BJ (cell line): Measurements from ENCODE around the gene ADAMTS14. TPM values are rescaled to one million over a fixed set of nuclear protein-coding genes. Genes with fewer than 3 reads are reported as not detected.
A peak's percentile ranks its signal among the peaks of the same experiment; 100 is the strongest.

ENCODE experiments used
- CTCF ChIA-PET: fragments of 350-600 bp; formaldehyde crosslinking; extraction: SDS; loops from one replicate; lab custom pipeline; 2021; ENCODE audit warnings: antibody characterized with exemption, inconsistent platforms; lab: Yijun Ruan, JAX
- POLR2A ChIA-PET: fragments of 300-600 bp; sonication (Branson Sonifier 250); formaldehyde crosslinking; extraction: SDS; loops from one replicate; lab custom pipeline; 2021; ENCODE audit warnings: antibody characterized with exemption; lab: Charles Lee
- DNase-seq: peaks from one replicate; pipeline ENCODE4 v3.0.0-alpha.2; 2011; ENCODE audit warnings: low read depth
- H3K27me3 ChIP-seq: 2 replicates; pipeline ENCODE4 v1.6.0; 2011; ENCODE audit warnings: low read length; ENCODE audit not compliant: control insufficient read depth, insufficient read depth
- H3K36me3 ChIP-seq: 2 replicates; pipeline ENCODE4 v1.5.1; 2011; ENCODE audit warnings: low read length; ENCODE audit not compliant: control insufficient read depth, insufficient read depth
- H3K4me3 ChIP-seq: 2 replicates; pipeline ENCODE4 v1.5.1; 2011; ENCODE audit warnings: low read depth, mild to moderate bottlenecking, control low read depth, low read length
- polyA minus RNA-seq: library from RNA; depleted of rRNA, polyadenylated mRNA; stranded (reverse); fragments of >200 nt; gene quantifications from 2 replicates; pipeline ENCODE4 v1.2.3, GENCODE V29; 2011; rRNA and poly(A)+ RNA removed
- polyA plus RNA-seq: library from polyadenylated mRNA; depleted of rRNA; stranded (reverse); fragments of >200 nt; gene quantifications from 2 replicates; pipeline ENCODE4 v1.2.3, GENCODE V29; 2011; rRNA removed
- TF ChIP-seq, protein P1 (sequence below): IDR thresholded peaks from 2 replicates; pipeline ENCODE4 v1.5.1; 2011; ENCODE audit warnings: low read depth, mild to moderate bottlenecking, control low read depth, inconsistent platforms, low read length, moderate library complexity; ENCODE audit not compliant: insufficient read depth

ADAMTS14 gene, protein sequence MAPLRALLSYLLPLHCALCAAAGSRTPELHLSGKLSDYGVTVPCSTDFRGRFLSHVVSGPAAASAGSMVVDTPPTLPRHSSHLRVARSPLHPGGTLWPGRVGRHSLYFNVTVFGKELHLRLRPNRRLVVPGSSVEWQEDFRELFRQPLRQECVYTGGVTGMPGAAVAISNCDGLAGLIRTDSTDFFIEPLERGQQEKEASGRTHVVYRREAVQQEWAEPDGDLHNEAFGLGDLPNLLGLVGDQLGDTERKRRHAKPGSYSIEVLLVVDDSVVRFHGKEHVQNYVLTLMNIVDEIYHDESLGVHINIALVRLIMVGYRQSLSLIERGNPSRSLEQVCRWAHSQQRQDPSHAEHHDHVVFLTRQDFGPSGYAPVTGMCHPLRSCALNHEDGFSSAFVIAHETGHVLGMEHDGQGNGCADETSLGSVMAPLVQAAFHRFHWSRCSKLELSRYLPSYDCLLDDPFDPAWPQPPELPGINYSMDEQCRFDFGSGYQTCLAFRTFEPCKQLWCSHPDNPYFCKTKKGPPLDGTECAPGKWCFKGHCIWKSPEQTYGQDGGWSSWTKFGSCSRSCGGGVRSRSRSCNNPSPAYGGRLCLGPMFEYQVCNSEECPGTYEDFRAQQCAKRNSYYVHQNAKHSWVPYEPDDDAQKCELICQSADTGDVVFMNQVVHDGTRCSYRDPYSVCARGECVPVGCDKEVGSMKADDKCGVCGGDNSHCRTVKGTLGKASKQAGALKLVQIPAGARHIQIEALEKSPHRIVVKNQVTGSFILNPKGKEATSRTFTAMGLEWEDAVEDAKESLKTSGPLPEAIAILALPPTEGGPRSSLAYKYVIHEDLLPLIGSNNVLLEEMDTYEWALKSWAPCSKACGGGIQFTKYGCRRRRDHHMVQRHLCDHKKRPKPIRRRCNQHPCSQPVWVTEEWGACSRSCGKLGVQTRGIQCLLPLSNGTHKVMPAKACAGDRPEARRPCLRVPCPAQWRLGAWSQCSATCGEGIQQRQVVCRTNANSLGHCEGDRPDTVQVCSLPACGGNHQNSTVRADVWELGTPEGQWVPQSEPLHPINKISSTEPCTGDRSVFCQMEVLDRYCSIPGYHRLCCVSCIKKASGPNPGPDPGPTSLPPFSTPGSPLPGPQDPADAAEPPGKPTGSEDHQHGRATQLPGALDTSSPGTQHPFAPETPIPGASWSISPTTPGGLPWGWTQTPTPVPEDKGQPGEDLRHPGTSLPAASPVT
- polyA plus RNA-seq (1.2 and 3.3 TPM in 2 replicates), polyA minus RNA-seq (1.9 and 2.0 TPM in 2 replicates)

- DNase-seq = no peak
- H3K27me3 ChIP-seq = no peaks in the 10 kb centered on the region; the same call in 1 of the 2 replicates
- peak within 1 kb of the TSS; percentile 52 for H3K4me3 ChIP-seq
- TF ChIP-seq, protein P1, sequence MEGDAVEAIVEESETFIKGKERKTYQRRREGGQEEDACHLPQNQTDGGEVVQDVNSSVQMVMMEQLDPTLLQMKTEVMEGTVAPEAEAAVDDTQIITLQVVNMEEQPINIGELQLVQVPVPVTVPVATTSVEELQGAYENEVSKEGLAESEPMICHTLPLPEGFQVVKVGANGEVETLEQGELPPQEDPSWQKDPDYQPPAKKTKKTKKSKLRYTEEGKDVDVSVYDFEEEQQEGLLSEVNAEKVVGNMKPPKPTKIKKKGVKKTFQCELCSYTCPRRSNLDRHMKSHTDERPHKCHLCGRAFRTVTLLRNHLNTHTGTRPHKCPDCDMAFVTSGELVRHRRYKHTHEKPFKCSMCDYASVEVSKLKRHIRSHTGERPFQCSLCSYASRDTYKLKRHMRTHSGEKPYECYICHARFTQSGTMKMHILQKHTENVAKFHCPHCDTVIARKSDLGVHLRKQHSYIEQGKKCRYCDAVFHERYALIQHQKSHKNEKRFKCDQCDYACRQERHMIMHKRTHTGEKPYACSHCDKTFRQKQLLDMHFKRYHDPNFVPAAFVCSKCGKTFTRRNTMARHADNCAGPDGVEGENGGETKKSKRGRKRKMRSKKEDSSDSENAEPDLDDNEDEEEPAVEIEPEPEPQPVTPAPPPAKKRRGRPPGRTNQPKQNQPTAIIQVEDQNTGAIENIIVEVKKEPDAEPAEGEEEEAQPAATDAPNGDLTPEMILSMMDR = no peak
- POLR2A ChIA-PET = no interaction called here
- no peaks in the 10 kb centered on the region for H3K36me3 ChIP-seq
- CTCF ChIA-PET = interaction anchor here (0.7 kb wide), 1 partner anchor 124 kb away, joined by 3 read pairs; no protein-coding TSS in a partner anchor
Observed at GRCh38 chr10:70672165-70673042, at the start of gene ADAMTS14. ADAMTS14 (plus strand) TSS chr10:70672506; CDS start chr10:70672803, 297 bp downstream.

- H3K36me3 ChIP-seq = no peaks in the 10 kb centered on the region
- peaks cover 4% of the 10 kb centered on the region; the same call in 1 of the 2 replicates for H3K27me3 ChIP-seq
- TF ChIP-seq, protein P1 = no peak
- ChIA-PET POLR2A (no interaction called here), CTCF (interaction anchor here (1.0 kb wide), 1 partner anchor 74 kb away, joined by 3 read pairs; no protein-coding TSS in a partner anchor)
- H3K4me3 ChIP-seq = no peak overlapping the region
- no peak for DNase-seq
Observed at GRCh38 chr10:70622541-70622940, 49.8 kb upstream of the ADAMTS14 start.

- CTCF ChIA-PET = interaction anchor here (0.7 to 1.0 kb wide), 3 partner anchors 32 to 135 kb away, joined by 3 to 4 read pairs (median 3); no protein-coding TSS in a partner anchor
- DNase-seq = no peak
- POLR2A ChIA-PET = no interaction called here
- no peak overlapping the region for H3K4me3 ChIP-seq
- H3K27me3 ChIP-seq = peaks cover 4% of the 10 kb centered on the region
- TF ChIP-seq, protein P1 = no peak
- H3K36me3 ChIP-seq = no peaks in the 10 kb centered on the region
Observed at GRCh38 chr10:70622981-70623844, 49.1 kb upstream of the ADAMTS14 start.

- CTCF ChIA-PET = no interaction called here
Observed at GRCh38 chr10:70626056-70626455, 46.2 kb upstream of the ADAMTS14 start.

More at GRCh38 chr10:70626056-70626455, 46.2 kb upstream of the ADAMTS14 start:
- peaks cover 4% of the 10 kb centered on the region for H3K27me3 ChIP-seq
- POLR2A ChIA-PET = no interaction called here
- TF ChIP-seq, protein P1 = no peak
- no peaks in the 10 kb centered on the region for H3K36me3 ChIP-seq
- no peak for DNase-seq
- H3K4me3 ChIP-seq = no peak overlapping the region
